Measurements from ENCODE around the gene KCNH2.

Gene KCNH2

DNA sequence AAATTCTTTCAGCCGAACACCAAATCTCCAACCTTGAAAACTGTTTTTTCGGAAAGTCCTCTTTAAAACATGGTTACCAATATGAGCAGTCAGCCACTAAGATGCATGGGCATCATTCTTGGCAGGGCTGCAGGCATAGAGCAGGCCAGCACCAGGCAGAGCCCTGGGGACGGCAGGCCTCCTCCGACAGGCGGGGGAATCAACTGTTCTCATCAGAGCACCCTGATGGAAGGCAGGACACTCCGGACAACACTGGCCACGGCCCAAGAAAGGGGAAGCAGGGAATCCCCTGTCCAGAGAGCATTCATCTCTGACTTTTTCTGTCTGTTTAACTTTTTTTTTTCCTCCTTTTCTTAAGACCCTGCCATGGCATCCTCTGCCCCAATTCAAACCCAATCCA, 11.3 kb upstream of the KCNH2 start:
- no peak for TF ChIP-seq CTCF (conservative IDR thresholded peaks at IDR 0.05; ENCODE audit: control insufficient read depth, insufficient read depth, low read depth, low read length)
- no peak overlapping the region for H3K4me3 ChIP-seq (ENCODE audit: control insufficient read depth, low read depth, low read length)
- no peak for DNase-seq (ENCODE audit: low read depth)

- DNase-seq (ENCODE audit: low read depth): no peak
- H3K4me3 ChIP-seq (ENCODE audit: control insufficient read depth, low read depth, low read length): no peak overlapping the region
- peak; percentile 67 for TF ChIP-seq CTCF (conservative IDR thresholded peaks at IDR 0.05; ENCODE audit: control insufficient read depth, insufficient read depth, low read depth, low read length)
These were observed 10.4 kb upstream of the KCNH2 start for GRCh38 chr7:150988230-150989226.

- DNase-seq (ENCODE audit: low read depth): no peak
- TF ChIP-seq CTCF (conservative IDR thresholded peaks at IDR 0.05; ENCODE audit: control insufficient read depth, insufficient read depth, low read depth, low read length): no peak
- H3K4me3 ChIP-seq (ENCODE audit: control insufficient read depth, low read depth, low read length): no peak overlapping the region
These were observed 8.4 kb upstream of the KCNH2 start for GRCh38 chr7:150986556-150986955.

DNA sequence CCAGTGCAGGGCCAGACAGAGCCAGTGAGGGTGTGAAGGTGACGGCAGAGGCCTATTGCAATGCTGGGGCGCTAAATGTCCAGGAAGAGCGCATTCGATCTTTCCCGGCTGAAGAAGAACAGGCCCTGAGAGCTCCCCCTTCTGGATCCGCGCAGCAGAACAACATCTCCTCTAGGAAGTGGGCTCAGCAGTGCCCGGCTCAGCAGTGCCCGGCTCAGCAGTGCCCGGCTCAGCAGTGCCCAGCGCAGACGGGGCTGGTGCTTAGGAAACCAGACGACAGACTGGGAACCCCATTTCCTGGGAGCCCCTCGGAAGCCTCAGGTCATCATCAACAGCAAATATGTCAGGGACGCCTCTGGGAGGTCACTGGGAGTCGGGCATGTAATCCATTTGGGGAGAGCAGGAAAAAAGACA, 8.0 kb upstream of the KCNH2 start:
- TF ChIP-seq CTCF (conservative IDR thresholded peaks at IDR 0.05; ENCODE audit: control insufficient read depth, insufficient read depth, low read depth, low read length): peak; percentile 75
- peak; percentile 45 for DNase-seq (ENCODE audit: low read depth)
- H3K4me3 ChIP-seq (ENCODE audit: control insufficient read depth, low read depth, low read length): no peak overlapping the region

GRCh38 chr7:150983893-150984368, 5.8 kb upstream of the KCNH2 start:
- DNase-seq (ENCODE audit: low read depth): no peak
- no peak for TF ChIP-seq CTCF (conservative IDR thresholded peaks at IDR 0.05; ENCODE audit: control insufficient read depth, insufficient read depth, low read depth, low read length)
- no peak overlapping the region for H3K4me3 ChIP-seq (ENCODE audit: control insufficient read depth, low read depth, low read length)

DNA sequence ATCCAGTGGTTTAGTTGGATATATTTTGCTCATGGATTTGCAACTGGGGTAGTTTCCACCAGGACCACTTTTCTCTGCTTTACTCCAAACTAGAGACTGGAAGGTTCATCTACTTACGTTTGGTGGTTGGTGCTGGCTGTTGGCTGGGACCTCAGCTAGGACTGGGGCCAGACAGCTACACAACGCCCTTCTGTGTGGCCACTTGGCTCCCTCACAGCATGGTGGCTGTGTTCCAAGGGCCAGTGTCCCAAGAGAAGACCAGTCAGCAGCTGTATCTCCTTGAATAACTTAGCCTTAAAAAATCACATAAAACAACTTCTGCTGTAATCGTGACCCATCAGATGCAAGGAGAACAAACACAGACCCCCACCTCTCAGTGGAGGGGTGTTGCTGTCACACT, 4.2 kb upstream of the KCNH2 start:
- no peak overlapping the region for H3K4me3 ChIP-seq (ENCODE audit: control insufficient read depth, low read depth, low read length)
- TF ChIP-seq CTCF (conservative IDR thresholded peaks at IDR 0.05; ENCODE audit: control insufficient read depth, insufficient read depth, low read depth, low read length): no peak
- no peak for DNase-seq (ENCODE audit: low read depth)

Data from fibroblast of mammary gland (primary cell).